T-helper 22 cell (primary cell): ENCODE data around the gene RTTN.

ENCODE experiments used
- DNase-seq: peaks from one replicate; pipeline ENCODE4 v3.0.0-alpha.2; 2020; ENCODE audit warnings: low read depth

Gene RTTN

GRCh38 chr18:70073432-70073831, 132.1 kb downstream of the RTTN start:
- DNase-seq: no peak

GRCh38 chr18:70072678-70073077, 132.8 kb downstream of the RTTN start:
- no peak for DNase-seq

DNA sequence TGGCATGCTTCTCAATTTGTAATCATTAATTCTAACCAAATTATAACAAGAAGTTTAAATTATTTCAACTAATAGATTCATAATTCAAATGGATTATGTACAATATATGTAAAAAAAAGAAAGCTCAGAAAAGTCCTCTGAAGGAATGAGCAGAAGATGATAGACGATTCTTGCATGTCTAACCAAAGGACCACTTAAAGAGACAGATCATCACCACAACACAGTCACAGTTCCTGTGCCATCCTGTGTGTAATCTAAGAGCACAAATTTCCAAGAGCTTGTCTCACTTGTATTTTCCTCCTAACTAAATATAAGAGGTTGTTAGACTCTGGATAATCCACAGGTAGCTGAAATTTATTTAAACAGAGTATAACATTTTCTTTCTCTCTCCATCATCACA, 135.5 kb downstream of the RTTN start:
- no peak for DNase-seq

DNA sequence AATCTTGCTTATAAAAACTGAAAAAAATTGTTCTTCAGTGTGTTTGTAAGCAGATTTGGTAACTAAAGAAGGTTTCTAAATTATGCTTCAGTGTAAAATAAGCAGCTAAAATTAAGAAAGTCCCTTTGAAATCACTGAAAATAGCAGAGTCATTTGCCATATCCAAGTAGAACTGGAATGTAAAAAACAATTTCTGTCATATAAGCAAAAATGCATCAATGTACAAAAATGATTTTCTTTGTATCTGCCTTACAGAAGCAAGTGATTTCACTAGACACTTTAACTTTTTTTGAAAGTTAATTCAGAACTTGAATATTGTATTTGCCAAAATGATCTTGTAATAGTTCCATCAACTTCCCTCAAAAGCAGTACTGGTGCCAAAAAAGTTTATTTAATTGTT, 136.1 kb downstream of the RTTN start:
- DNase-seq: no peak

- no peak for DNase-seq
Observed at GRCh38 chr18:70068981-70069380, 136.5 kb downstream of the RTTN start.

DNA sequence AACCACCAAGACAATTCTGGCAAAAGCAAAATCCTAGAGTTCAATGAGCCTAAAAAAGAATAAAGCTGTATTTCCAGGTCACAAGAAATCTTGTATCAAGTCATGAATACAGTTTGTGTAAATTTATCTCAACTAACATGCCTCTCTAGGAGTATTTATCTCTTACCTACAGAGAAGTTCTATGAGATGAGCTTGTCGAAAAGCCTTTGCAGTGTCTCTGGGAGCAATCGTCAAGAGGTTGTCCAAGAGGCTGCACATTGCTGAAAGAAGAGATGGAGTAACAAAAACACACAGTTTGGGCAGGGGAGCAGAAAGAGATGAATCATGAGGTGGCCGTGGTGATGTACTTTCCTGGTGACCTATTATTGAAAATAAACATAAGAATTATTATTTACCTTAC, 145.8 kb downstream of the RTTN start:
- no peak for DNase-seq

- DNase-seq: no peak
Observed at GRCh38 chr18:70058916-70059315, 146.6 kb downstream of the RTTN start.

GRCh38 chr18:70047931-70048603, 157.4 kb downstream of the RTTN start:
- no peak for DNase-seq

DNA sequence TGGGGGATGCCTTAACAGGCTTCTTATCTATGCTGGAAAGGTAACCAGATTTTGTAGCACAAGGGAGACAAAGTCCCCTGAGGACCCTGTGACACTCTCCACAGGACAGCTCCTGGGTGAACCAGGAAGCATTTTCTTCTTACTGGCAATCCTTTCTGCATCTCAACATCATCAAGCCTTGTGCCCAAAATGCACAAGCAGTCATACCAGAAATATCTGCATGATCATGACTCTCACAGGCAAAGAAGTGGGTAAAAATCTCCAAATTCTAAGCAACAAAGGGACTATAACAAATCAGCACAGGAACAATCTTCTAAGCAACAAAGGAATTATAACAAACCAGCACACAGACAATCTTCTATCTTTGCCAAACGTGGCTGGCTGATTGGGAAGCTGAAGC, 158.7 kb downstream of the RTTN start:
- no peak for DNase-seq

- no peak for DNase-seq
Observed at GRCh38 chr18:70046207-70046606, 159.3 kb downstream of the RTTN start.

GRCh38 chr18:70044632-70045031, 160.9 kb downstream of the RTTN start:
- DNase-seq: no peak

DNA sequence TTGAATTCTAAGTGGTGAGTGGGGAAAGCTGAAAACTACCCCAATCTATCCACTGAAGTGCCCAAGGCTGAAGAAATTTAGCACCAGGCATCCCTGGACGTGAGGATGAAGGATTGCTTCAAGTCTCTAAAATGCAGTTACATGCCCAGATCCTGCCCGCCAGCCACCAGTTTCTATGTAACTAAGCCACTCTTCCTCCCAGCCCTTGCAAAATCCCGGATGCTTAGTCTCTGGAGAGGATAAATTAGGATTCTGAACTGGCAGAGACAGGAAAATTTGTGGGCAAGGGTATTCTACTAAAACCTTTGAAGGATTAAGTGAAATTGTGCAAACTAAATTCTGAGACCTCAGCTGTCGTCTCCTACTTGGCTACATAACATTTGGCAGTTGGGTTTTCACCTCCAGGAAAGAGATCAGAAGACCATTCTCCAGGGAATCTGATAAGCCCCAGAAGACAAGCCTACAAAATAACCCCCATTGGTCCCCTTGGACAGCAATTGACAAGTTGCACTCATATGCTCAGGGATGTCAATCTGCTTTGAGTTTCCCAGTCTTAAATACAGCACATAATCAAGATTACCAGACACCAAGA, 163.9 kb downstream of the RTTN start:
- no peak for DNase-seq

DNA sequence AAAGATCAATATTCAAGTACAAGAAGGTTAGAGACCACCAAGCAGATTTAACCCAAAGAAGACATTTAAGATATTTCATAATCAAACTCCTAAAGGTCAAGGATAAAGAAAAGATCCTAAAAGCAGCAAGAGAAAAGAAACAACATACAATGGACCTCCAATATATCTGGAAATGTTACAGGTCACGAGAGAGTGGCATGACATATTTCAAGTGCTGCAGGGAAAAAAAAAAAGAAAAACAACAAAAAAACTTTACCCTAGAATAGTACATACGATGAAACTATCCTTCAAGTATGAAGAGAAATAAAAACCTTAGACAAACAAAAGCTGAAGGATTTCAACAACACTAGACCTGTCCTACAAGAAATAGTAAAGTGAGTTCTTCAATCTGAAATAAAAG, 166.3 kb downstream of the RTTN start:
- no peak for DNase-seq

DNA sequence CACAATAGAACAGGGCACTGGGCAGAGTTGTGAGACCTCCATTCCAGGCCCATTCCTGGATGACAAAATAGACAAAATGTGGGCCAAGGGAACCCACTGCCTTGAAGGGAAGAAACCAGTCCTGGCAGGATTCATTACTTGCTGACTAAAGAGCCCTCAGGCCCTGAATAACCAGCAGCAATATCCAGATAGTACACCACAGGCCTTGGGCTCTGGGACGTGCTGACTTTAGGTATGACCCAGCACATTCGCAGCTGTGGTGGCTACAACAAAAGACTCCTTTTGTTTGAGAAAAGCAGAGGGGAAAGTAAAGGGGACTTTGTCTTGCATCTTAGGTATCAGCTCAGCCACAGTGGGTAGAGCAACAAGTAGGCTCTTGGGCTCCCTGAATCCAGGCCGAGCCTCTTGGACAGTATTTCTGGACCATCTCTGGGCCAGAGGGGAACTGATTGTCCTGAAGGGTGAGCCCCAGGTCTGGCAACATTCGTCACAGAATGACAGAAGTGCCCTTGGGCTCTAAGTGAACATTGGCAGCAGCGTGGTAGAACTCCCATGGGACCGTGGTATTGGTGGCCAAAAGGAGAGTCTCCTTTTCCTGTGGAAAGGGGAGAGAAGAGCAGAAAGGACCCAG, 167.9 kb downstream of the RTTN start:
- no peak for DNase-seq

DNA sequence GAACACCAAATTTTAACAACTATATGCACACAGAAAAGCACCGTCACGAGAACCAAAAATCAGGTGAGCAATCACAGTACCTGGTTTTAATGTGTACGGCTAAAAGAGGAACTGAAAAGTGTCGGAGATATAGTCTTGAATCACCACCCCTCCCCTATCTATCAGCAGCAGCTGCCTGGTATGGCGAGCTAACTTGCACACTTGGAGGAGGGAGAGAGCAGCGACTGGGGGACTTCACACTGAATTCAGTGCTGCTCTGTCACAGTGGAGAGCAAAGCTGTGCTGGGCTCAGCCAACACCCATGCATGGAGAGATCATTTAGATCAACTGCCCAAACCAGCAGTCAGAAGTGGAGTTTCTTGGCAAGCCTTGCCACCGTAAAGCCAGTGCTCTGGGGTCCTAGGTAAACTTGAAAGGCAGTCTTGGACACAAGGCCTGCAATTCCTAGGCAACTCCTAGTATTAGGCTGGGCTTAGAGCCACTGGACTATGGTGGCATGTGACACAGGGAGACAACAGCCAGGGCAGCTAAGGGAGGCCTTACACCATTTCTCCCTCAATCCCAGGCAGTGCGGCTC, 168.6 kb downstream of the RTTN start:
- no peak for DNase-seq

DNA sequence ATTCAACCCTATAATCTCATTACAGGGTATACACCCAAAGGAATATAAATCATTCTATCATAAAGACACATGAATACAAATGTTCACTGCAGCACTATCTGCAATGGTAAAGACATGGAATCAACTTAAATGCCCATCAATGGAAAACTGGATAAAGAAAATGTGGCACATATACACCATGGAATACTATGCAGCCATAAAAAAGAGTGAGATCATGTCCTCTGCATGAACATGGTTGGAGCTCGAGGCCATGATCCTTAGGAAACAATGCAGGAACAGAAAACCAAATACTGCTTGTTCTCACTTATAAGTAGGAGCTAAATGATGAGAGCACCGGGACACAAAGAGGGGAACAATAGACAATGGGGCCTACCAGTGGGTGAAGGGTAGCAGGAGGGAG, 169.3 kb downstream of the RTTN start:
- no peak for DNase-seq

DNA sequence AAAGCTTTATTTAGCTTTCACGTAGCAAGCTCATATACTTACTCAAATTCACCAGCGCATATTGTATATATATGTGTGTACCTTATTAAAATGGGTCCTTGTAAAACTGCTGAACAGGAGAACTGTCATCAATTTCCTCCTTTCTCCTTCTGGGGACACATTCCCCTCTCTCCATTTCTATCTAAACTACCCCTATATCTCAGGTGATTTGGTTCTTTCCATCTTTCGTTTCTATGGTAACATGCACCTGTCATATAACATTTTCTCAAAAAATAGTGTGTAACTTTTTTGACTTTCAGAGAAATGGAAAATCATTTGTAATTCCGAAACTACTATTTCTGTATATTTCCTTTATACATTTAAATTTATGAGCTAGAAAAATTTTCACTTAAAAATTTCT, 174.3 kb downstream of the RTTN start:
- DNase-seq: no peak

DNA sequence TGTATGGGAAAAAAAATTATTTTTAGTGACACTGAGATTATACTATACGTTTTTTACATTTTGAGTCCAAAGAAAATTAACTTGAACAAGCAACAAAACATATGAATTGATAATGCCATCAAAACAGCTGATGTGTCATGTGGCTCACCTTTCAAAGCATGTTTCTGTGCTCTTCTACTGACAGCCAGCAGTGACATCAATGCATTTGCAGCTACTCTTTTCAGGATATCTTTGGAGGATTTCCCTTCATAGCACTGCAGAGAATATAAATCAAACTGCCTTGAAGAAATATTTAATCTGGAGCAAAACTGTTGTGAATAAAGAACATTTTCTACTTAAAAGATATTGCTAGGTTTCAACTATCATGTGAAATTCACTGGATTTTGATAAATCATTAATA, 174.8 kb downstream of the RTTN start:
- DNase-seq: no peak

- no peak for DNase-seq
Observed at GRCh38 chr18:70029163-70029562, 176.3 kb downstream of the RTTN start.

DNA sequence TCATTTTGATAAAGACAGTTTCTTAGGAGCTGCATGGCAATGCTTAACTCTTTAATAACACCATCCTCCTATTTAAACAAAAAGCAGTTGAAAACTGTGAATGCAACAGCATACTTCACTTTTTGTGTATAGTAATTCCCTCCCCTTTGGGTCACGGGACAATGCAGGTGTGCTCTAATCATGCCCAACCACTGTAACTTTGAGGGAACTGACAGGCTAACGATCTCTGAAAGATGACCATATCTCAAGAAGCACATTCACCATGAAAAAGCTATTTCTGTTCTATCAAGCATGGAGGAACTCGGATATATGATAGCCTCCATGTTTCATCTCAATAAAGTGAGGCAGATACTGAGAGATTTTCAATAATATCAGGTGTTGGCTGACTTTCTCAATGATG, 176.8 kb downstream of the RTTN start:
- no peak for DNase-seq

DNA sequence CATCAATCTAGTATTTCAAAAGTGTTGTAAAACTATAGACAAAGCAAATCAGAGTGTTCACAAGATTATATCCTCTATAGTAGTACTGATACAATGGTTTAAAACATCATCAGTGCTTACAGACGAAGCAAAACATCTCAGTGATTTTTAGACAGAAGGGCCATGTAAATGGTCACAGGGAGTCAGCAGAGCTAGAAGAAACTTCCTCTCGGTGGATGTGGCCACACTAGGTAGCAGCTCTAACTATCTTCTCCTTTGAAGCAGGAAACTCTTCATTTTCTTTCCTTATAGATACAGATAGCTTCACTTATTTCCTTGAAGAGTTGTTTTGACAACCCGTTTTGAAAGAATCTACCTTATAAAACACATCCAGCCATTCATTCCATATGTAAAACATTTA, 177.4 kb downstream of the RTTN start:
- no peak for DNase-seq

GRCh38 chr18:70025580-70025979, 179.9 kb downstream of the RTTN start:
- no peak for DNase-seq

- no peak for DNase-seq
Observed at GRCh38 chr18:70024829-70025228, 180.7 kb downstream of the RTTN start.
